ENCODE results near the gene ZNF710. TPM values are rescaled to one million over a fixed set of nuclear protein-coding genes. Genes with fewer than 3 reads are reported as not detected.
A peak's percentile ranks its signal among the peaks of the same experiment; 100 is the strongest.

Gene ZNF710
- total and polyA plus RNA-seq, 2 of the 13 experiments (the other 11 are each of a cell fraction or from before 2014, with no cell fraction given) = 4.7 to 20.6 TPM

DNA sequence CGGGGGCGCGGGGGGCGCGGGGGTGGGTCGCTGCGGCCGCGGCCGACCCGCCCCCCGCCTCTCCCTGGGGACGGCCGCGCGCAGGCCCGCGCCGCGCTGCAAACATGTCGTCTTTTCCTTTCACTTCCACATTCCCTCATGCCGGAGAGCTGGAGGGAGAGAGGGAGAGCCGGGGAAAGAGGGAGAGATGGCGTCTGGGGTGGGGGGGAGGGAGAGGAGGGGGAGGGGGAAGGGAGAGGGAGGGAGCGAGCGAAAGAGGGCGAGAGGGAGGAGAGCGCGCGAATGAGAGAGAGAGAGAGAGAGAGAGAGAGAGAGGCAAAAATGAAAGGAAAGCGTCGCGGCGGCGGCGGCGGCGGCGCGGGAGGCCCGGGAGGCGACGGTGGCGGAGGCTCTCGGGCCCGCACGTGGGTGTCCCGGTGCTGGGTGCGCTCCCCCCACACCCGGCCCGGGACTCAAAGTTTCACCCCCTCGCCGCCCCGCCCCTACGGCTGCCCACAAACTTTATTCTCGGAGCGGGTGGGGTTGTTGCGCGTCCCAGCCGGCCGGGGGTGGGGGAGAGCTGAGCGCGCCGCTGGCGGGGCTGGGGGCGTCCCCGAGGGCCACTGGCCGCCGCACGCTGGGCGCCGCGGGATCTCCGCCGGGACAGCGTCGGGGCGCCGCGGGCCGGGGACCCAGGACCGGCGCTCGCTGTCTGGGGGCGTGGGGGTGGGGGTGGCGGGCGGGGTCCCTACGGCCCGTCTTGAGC, 731 bp downstream of the ZNF710 start (continued):
- TF ChIP-seq, protein P1, sequence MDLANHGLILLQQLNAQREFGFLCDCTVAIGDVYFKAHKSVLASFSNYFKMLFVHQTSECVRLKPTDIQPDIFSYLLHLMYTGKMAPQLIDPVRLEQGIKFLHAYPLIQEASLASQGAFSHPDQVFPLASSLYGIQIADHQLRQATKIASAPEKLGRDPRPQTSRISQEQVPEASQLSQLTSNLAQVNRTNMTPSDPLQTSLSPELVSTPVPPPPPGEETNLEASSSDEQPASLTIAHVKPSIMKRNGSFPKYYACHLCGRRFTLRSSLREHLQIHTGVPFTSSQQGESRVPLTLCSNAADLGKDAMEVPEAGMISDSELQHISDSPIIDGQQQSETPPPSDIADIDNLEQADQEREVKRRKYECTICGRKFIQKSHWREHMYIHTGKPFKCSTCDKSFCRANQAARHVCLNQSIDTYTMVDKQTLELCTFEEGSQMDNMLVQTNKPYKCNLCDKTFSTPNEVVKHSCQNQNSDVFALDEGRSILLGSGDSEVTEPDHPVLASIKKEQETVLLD (CRISPR knock-in tag; IDR thresholded peaks at IDR 0.05; ENCODE audit: low read depth) = 0 out of 2 replicates have a peak, but pooled peaks have one; percentile 31
- TF ChIP-seq AHR (CRISPR knock-in tag; IDR thresholded peaks at IDR 0.05) = no peak
- TF ChIP-seq MTA1 (CRISPR knock-in tag; IDR thresholded peaks at IDR 0.05; ENCODE audit: borderline replicate concordance) = no peak
- no peak for TF ChIP-seq IRF2 (CRISPR knock-in tag; IDR thresholded peaks at IDR 0.05)
- 0 out of 2 replicates have a peak, but pooled peaks have one; percentile 2 for TF ChIP-seq ZNF430 (CRISPR knock-in tag; IDR thresholded peaks at IDR 0.05)
- TF ChIP-seq ZFY (CRISPR knock-in tag; IDR thresholded peaks at IDR 0.05) = peak; percentile 47; the same call in 1 of the 2 replicates
- no peak for TF ChIP-seq ZNF792 (CRISPR knock-in tag; IDR thresholded peaks at IDR 0.05)
- peak; percentile 10 for TF ChIP-seq MED8 (CRISPR knock-in tag; IDR thresholded peaks at IDR 0.05; ENCODE audit: insufficient replicate concordance)
- TF ChIP-seq, protein P2, sequence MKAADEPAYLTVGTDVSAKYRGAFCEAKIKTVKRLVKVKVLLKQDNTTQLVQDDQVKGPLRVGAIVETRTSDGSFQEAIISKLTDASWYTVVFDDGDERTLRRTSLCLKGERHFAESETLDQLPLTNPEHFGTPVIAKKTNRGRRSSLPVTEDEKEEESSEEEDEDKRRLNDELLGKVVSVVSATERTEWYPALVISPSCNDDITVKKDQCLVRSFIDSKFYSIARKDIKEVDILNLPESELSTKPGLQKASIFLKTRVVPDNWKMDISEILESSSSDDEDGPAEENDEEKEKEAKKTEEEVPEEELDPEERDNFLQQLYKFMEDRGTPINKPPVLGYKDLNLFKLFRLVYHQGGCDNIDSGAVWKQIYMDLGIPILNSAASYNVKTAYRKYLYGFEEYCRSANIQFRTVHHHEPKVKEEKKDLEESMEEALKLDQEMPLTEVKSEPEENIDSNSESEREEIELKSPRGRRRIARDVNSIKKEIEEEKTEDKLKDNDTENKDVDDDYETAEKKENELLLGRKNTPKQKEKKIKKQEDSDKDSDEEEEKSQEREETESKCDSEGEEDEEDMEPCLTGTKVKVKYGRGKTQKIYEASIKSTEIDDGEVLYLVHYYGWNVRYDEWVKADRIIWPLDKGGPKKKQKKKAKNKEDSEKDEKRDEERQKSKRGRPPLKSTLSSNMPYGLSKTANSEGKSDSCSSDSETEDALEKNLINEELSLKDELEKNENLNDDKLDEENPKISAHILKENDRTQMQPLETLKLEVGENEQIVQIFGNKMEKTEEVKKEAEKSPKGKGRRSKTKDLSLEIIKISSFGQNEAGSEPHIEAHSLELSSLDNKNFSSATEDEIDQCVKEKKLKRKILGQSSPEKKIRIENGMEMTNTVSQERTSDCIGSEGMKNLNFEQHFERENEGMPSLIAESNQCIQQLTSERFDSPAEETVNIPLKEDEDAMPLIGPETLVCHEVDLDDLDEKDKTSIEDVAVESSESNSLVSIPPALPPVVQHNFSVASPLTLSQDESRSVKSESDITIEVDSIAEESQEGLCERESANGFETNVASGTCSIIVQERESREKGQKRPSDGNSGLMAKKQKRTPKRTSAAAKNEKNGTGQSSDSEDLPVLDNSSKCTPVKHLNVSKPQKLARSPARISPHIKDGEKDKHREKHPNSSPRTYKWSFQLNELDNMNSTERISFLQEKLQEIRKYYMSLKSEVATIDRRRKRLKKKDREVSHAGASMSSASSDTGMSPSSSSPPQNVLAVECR (CRISPR knock-in tag; IDR thresholded peaks at IDR 0.05; ENCODE audit: borderline replicate concordance) = no peak
- peak; percentile 30; the same call in 1 of the 2 replicates for TF ChIP-seq PHF21A (CRISPR knock-in tag; IDR thresholded peaks at IDR 0.05)
- TF ChIP-seq, protein P3, sequence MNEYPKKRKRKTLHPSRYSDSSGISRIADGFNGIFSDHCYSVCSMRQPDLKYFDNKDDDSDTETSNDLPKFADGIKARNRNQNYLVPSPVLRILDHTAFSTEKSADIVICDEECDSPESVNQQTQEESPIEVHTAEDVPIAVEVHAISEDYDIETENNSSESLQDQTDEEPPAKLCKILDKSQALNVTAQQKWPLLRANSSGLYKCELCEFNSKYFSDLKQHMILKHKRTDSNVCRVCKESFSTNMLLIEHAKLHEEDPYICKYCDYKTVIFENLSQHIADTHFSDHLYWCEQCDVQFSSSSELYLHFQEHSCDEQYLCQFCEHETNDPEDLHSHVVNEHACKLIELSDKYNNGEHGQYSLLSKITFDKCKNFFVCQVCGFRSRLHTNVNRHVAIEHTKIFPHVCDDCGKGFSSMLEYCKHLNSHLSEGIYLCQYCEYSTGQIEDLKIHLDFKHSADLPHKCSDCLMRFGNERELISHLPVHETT (CRISPR knock-in tag; conservative IDR thresholded peaks at IDR 0.05) = 0 out of 2 replicates have a peak, but pooled peaks have one; percentile 29
- no peak for TF ChIP-seq ZNF644 (CRISPR knock-in tag; IDR thresholded peaks at IDR 0.05; ENCODE audit: low read depth)
- TF ChIP-seq SMC3 (IDR thresholded peaks at IDR 0.05; ENCODE audit: low read length) = no peak
- TF ChIP-seq, protein P4, sequence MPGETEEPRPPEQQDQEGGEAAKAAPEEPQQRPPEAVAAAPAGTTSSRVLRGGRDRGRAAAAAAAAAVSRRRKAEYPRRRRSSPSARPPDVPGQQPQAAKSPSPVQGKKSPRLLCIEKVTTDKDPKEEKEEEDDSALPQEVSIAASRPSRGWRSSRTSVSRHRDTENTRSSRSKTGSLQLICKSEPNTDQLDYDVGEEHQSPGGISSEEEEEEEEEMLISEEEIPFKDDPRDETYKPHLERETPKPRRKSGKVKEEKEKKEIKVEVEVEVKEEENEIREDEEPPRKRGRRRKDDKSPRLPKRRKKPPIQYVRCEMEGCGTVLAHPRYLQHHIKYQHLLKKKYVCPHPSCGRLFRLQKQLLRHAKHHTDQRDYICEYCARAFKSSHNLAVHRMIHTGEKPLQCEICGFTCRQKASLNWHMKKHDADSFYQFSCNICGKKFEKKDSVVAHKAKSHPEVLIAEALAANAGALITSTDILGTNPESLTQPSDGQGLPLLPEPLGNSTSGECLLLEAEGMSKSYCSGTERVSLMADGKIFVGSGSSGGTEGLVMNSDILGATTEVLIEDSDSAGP (CRISPR knock-in tag; IDR thresholded peaks at IDR 0.05; ENCODE audit: borderline replicate concordance) = no peak
- TF ChIP-seq MBD4 (IDR thresholded peaks at IDR 0.05; ENCODE audit: borderline replicate concordance, low read length) = no peak
- no peak for TF ChIP-seq HOXA5 (CRISPR knock-in tag; IDR thresholded peaks at IDR 0.05)
- no peak for TF ChIP-seq POLR2G (IDR thresholded peaks at IDR 0.05; ENCODE audit: low read depth, low read length)
- TF ChIP-seq, protein P5, sequence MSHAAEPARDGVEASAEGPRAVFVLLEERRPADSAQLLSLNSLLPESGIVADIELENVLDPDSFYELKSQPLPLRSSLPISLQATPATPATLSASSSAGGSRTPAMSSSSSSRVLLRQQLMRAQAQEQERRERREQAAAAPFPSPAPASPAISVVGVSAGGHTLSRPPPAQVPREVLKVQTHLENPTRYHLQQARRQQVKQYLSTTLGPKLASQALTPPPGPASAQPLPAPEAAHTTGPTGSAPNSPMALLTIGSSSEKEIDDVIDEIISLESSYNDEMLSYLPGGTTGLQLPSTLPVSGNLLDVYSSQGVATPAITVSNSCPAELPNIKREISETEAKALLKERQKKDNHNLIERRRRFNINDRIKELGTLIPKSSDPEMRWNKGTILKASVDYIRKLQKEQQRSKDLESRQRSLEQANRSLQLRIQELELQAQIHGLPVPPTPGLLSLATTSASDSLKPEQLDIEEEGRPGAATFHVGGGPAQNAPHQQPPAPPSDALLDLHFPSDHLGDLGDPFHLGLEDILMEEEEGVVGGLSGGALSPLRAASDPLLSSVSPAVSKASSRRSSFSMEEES (CRISPR knock-in tag; IDR thresholded peaks at IDR 0.05) = no peak
- no peak for TF ChIP-seq IKZF4 (CRISPR knock-in tag; IDR thresholded peaks at IDR 0.05; ENCODE audit: borderline replicate concordance, low read depth, not compliant biosample characterization)
- no peak for TF ChIP-seq ELF3 (CRISPR knock-in tag; IDR thresholded peaks at IDR 0.05)

Data from HepG2 (cell line).